GM12878 (cell line): ENCODE data around the gene RETREG1. TPM values are rescaled to one million over a fixed set of nuclear protein-coding genes. Genes with fewer than 3 reads are reported as not detected.

Experiments
- ATAC-seq: fragments of 200-7000 bp; cut with Tn5 transposase; 3 replicates; pipeline ENCODE4 v1.9.1; 2020; ENCODE audit warnings: mild to moderate bottlenecking, moderate library complexity
- BruUV-seq: library from RNA; stranded (reverse); fragments of 400-500 nt; replicated peaks from 2 replicates; lab custom pipeline; 2021; lab: Mats Ljungman, UMichigan
- CTCF ChIA-PET: fragments of 300-600 bp; sonication (Branson Sonifier 250); formaldehyde crosslinking; extraction: SDS; loops from one replicate; lab custom pipeline; 2021; ENCODE audit warnings: inconsistent platforms; lab: Yijun Ruan, JAX
- POLR2A ChIA-PET: fragments of 350-600 bp; formaldehyde crosslinking; extraction: SDS; loops from one replicate; lab custom pipeline; 2021; ENCODE audit warnings: inconsistent platforms; lab: Charles Lee
- RAD21 ChIA-PET: fragments of 300-600 bp; sonication (Branson Sonifier 250); formaldehyde crosslinking; loops from one replicate; lab custom pipeline; 2023; ENCODE audit warnings: antibody characterized with exemption; ENCODE audit not compliant: unreplicated experiment; lab: Charles Lee
- SMC1A ChIA-PET: fragments of 300-600 bp; sonication (Branson Sonifier 250); formaldehyde crosslinking; loops from one replicate; lab custom pipeline; 2023; ENCODE audit not compliant: unreplicated experiment, uncharacterized antibody; lab: Charles Lee
- DNase-seq: peaks from one replicate; pipeline ENCODE4 v3.0.0-alpha.2; 2011; ENCODE audit warnings: low read depth, low spot score
- FAIRE-seq: peaks from 3 replicates; lab custom pipeline; 2011; peaks lifted over from hg19 to GRCh38; lab: Jason Lieb, UNC
- H2AFZ ChIP-seq: 2 replicates; pipeline ENCODE4 v1.6.0; 2011; ENCODE audit warnings: low read depth, low read length, control low read depth; ENCODE audit not compliant: control insufficient read depth
- H3K27ac ChIP-seq: 2 replicates; pipeline ENCODE4 v1.5.1; 2011; ENCODE audit warnings: control low read depth; ENCODE audit not compliant: control insufficient read depth, insufficient read depth
- H3K27me3 ChIP-seq, 2 experiments: replicated peaks in 1 of 2; 2 replicates each; pipeline versions ENCODE4 v1.6.0 to v1.6.1; 2011; ENCODE audit warnings: low read length in 1 of 2; ENCODE audit not compliant: control insufficient read depth in 2 of 2, insufficient read depth in 2 of 2
- H3K36me3 ChIP-seq, 2 experiments: 2 replicates each; pipeline ENCODE4 v1.5.1; 2011; ENCODE audit warnings: low read length in 1 of 2; ENCODE audit not compliant: control insufficient read depth in 2 of 2, insufficient read depth in 2 of 2
- H3K4me1 ChIP-seq: 2 replicates; pipeline ENCODE4 v1.6.1; 2011; ENCODE audit warnings: mild to moderate bottlenecking, low read length, moderate library complexity, mixed read lengths; ENCODE audit not compliant: control insufficient read depth, insufficient read depth
- H3K4me2 ChIP-seq: 2 replicates; pipeline ENCODE4 v1.6.0; 2011; ENCODE audit warnings: control low read depth; ENCODE audit not compliant: control insufficient read depth, insufficient read depth
- H3K4me3 ChIP-seq: fragments of 200-600 bp; sonication (generic); 2 replicates; pipeline ENCODE4 v1.5.1; 2016
- H3K79me2 ChIP-seq: 2 replicates; pipeline ENCODE4 v1.6.0; 2011; ENCODE audit warnings: low read length; ENCODE audit not compliant: control insufficient read depth, insufficient read depth
- H3K9ac ChIP-seq: 2 replicates; pipeline ENCODE4 v1.8.0; 2011; ENCODE audit warnings: low read length, control low read depth, mixed read lengths; ENCODE audit not compliant: control insufficient read depth, insufficient read depth
- H3K9me3 ChIP-seq: replicated peaks from 3 replicates; pipeline ENCODE4 v1.5.1; 2011; ENCODE audit warnings: mild to moderate bottlenecking, low read length; ENCODE audit not compliant: control insufficient read depth, insufficient read depth
- H4K20me1 ChIP-seq: 2 replicates; pipeline ENCODE4 v1.6.0; 2011; ENCODE audit not compliant: control insufficient read depth, insufficient read depth
- CBX3 ChIP-seq: fragments of 200-600 bp; sonication (generic); IDR thresholded peaks from 2 replicates; pipeline ENCODE4 v1.6.1; 2016; ENCODE audit warnings: low read depth, borderline replicate concordance
- CREB1 ChIP-seq: IDR thresholded peaks from 2 replicates; pipeline ENCODE4 v1.6.1; 2012; ENCODE audit warnings: low read depth, mild to moderate bottlenecking, inconsistent platforms
- ESRRA ChIP-seq: IDR thresholded peaks from 2 replicates; pipeline ENCODE4 v1.6.1; 2012; ENCODE audit warnings: mild to moderate bottlenecking, low read length, improper control_type of control experiment
- FOXM1 ChIP-seq: IDR thresholded peaks from 2 replicates; pipeline ENCODE4 v1.6.1; 2012; ENCODE audit warnings: low read depth, mild to moderate bottlenecking, inconsistent platforms, low read length, moderate library complexity
- IRF4 ChIP-seq: IDR thresholded peaks from 2 replicates; pipeline ENCODE4 v1.6.1; 2011; ENCODE audit warnings: low read depth, low read length
- PML ChIP-seq: IDR thresholded peaks from 2 replicates; pipeline ENCODE4 v1.6.1; 2012; ENCODE audit warnings: low read length, inconsistent platforms
- RAD51 ChIP-seq: fragments of 450-650 bp; IDR thresholded peaks from 2 replicates; pipeline ENCODE4 v1.6.1; 2016; ENCODE audit warnings: moderate library complexity, mild to moderate bottlenecking, inconsistent platforms
- TBL1XR1 ChIP-seq: IDR thresholded peaks from 2 replicates; pipeline ENCODE4 v1.6.1; 2012; ENCODE audit warnings: low read depth, low read length, improper control_type of control experiment
- WGBS: methylation state at CpG from one replicate; pipeline ENCODE4 v1.1.6; 2016; ENCODE audit warnings: low lambda C conversion rate; ENCODE audit not compliant: insufficient replicate concordance, insufficient coverage; ENCODE audit errors: missing lambda C conversion rate; 5-methylcytosine and 5-hydroxymethylcytosine counted together
- in situ Hi-C: fragments of 300-500 bp; cut with MboI; formaldehyde crosslinking; loops from 9 replicates; pipeline ENCODE4 v1.14.3; 2018; ENCODE audit warnings: mixed read lengths
- intact Hi-C: fragments of 100-400 bp; cut with micrococcal nuclease; formaldehyde crosslinking; loops from one replicate; pipeline ENCODE4 v1.14.2; 2022; ENCODE audit not compliant: unreplicated experiment
- polyA plus RNA-seq, 11 experiments: library from polyadenylated mRNA; depleted of rRNA in 4 of 11; unstranded in 6 of 11; stranded (reverse) in 5 of 11; fragments of >200 nt; fragmentation: Nextera tagmentation in 4 of 11; fragmentation: Illumina TruSeq in 1 of 11; extraction: Ambion mirVana in 4 of 11; extraction: Trizol in 1 of 11; gene quantifications; 1 replicate in 1 of 11; 2 replicates in 10 of 11; pipeline versions ENCODE4 v1.2.1 to v1.2.3, GENCODE V29; 2011 to 2016; ENCODE audit warnings: inconsistent platforms in 2 of 11, missing spikeins in 2 of 11, low read depth in 1 of 11
- total RNA-seq, 4 experiments: library from RNA; depleted of rRNA in 3 of 4; stranded (reverse); fragments of >200 nt in 3 of 4; fragmentation: Illumina TruSeq in 1 of 4; extraction: Trizol in 1 of 4; gene quantifications; 2 replicates each; pipeline versions ENCODE4 v1.2.1 to v1.2.3, GENCODE V29; 2013 to 2021
- TF ChIP-seq, protein P1 (sequence below): fragments of 450-650 bp; IDR thresholded peaks from 2 replicates; pipeline ENCODE4 v1.6.1; 2017; ENCODE audit warnings: mild to moderate bottlenecking
- TF ChIP-seq, protein P2 (sequence below): IDR thresholded peaks from 2 replicates; pipeline ENCODE4 v1.6.1; 2011; ENCODE audit warnings: mild to moderate bottlenecking, low read depth, low read length, moderate library complexity; ENCODE audit not compliant: insufficient replicate concordance
- TF ChIP-seq, protein P3 (sequence below): fragments of 450-650 bp; IDR thresholded peaks from 2 replicates; pipeline ENCODE4 v1.6.1; 2018; ENCODE audit warnings: mild to moderate bottlenecking, low read depth, moderate library complexity; ENCODE audit not compliant: partially characterized antibody
- TF ChIP-seq, protein P4 (sequence below): IDR thresholded peaks from 2 replicates; pipeline ENCODE4 v1.6.1; 2012; ENCODE audit warnings: low read depth, low read length, improper control_type of control experiment

The RETREG1 gene
- total and polyA plus RNA-seq, 10 of the 15 experiments (the other 5 are each of a cell fraction or from before 2014, with no cell fraction given), result 3.9 to 8.9 (median 6.4) TPM

DNA sequence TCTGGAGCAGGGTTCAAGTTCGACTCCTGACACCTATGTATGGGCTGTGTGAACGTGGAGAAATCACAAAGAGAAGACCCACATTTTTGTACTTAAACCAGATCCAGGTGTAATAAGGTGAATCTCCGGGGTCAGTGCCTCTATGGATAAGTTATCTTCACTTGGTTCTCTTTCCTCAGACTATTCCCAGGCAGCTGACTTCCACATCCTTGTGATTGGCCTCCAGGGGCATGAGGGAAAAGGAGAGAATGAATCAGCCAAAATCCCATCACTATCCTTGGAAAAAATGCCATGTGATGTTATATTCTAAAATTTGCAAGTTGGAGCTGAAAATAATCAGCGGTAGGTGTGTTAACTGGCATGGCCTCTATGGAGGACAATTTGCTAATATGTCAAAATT, 188.4 kb downstream of the RETREG1 start:
- FAIRE-seq, result no peak
- Histone ChIP-seq H3K4me3 (no peak overlapping the region), H3K27me3 (no peaks in the 10 kb centered on the region), H3K4me2 (no peak overlapping the region), H3K36me3 (no peaks in the 10 kb centered on the region), H2AFZ (no peak overlapping the region), H3K79me2 (no peaks in the 10 kb centered on the region), H3K4me1 (no peaks in the 10 kb centered on the region), H3K27ac (no peak overlapping the region), H3K9me3 (no peaks in the 10 kb centered on the region), H3K9ac (no peak overlapping the region), H4K20me1 (no peaks in the 10 kb centered on the region)
- ChIA-PET RAD21 (no interaction called here), SMC1A (interaction anchor here (0.6 kb wide), 1 partner anchor 1841 kb away, joined by 3 read pairs; no protein-coding TSS in a partner anchor), POLR2A (no interaction called here), CTCF (no interaction called here)
- no peak for ATAC-seq
- in situ Hi-C loops, result no loop called here
- BruUV-seq, result no TSS peak
- 18% methylated on average over 4 of the region's 4 CpGs for WGBS
- no peak for TF ChIP-seq CBX3
- no peak for DNase-seq
- intact Hi-C loops, result loop anchor here (10.0 kb wide), 1 partner anchor 454 kb away; no protein-coding TSS in a partner anchor

DNA sequence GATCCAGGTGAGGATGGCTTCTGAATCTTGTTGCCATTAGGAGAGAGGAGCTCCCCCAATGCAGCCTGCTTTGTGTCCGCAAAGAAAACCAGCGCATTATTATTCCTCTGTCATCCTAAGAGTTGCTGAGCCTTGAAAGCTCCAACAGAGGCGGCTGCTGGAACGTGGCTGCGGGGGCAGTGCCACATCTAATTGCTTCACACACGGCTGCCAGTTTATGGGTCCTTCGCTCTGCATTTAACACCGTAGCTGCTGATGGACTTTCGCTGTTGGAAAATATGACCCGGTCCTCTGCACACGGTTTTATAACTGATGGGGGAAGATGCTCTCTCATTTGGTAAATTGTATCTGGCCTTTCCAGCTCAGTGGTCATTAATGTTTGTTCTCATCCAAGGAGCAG, 189.2 kb downstream of the RETREG1 start:
- no peak for FAIRE-seq
- no peak overlapping the region for H3K27ac ChIP-seq
- ChIA-PET SMC1A (interaction anchor here (0.6 kb wide), 1 partner anchor 1841 kb away, joined by 3 read pairs; no protein-coding TSS in a partner anchor), POLR2A (no interaction called here), RAD21 (no interaction called here), CTCF (interaction anchor here (0.6 kb wide), 1 partner anchor 143 kb away, joined by 3 read pairs; no protein-coding TSS in a partner anchor)
- no peaks in the 10 kb centered on the region for H3K79me2 ChIP-seq
- in situ Hi-C loops (no loop called here), intact Hi-C loops (loop anchor here (10.0 kb wide), 1 partner anchor 453 kb away; no protein-coding TSS in a partner anchor)
- no peaks in the 10 kb centered on the region for H3K36me3 ChIP-seq
- WGBS, result 30% methylated on average over 11 of the region's 11 CpGs
- H3K4me2 ChIP-seq, result no peak overlapping the region
- H4K20me1 ChIP-seq, result no peaks in the 10 kb centered on the region
- no peaks in the 10 kb centered on the region for H3K4me1 ChIP-seq
- no peak for ATAC-seq
- BruUV-seq, result no TSS peak
- no peak overlapping the region for H3K9ac ChIP-seq
- DNase-seq, result no peak
- H3K4me3 ChIP-seq, result no peak overlapping the region
- no peak overlapping the region for H2AFZ ChIP-seq
- no peaks in the 10 kb centered on the region for H3K9me3 ChIP-seq
- H3K27me3 ChIP-seq, result no peaks in the 10 kb centered on the region
- TF ChIP-seq IRF4, result no peak
- TF ChIP-seq FOXM1, result no peak
- TF ChIP-seq, protein P1, sequence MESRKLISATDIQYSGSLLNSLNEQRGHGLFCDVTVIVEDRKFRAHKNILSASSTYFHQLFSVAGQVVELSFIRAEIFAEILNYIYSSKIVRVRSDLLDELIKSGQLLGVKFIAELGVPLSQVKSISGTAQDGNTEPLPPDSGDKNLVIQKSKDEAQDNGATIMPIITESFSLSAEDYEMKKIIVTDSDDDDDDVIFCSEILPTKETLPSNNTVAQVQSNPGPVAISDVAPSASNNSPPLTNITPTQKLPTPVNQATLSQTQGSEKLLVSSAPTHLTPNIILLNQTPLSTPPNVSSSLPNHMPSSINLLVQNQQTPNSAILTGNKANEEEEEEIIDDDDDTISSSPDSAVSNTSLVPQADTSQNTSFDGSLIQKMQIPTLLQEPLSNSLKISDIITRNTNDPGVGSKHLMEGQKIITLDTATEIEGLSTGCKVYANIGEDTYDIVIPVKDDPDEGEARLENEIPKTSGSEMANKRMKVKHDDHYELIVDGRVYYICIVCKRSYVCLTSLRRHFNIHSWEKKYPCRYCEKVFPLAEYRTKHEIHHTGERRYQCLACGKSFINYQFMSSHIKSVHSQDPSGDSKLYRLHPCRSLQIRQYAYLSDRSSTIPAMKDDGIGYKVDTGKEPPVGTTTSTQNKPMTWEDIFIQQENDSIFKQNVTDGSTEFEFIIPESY, result no peak
- TF ChIP-seq, protein P2, sequence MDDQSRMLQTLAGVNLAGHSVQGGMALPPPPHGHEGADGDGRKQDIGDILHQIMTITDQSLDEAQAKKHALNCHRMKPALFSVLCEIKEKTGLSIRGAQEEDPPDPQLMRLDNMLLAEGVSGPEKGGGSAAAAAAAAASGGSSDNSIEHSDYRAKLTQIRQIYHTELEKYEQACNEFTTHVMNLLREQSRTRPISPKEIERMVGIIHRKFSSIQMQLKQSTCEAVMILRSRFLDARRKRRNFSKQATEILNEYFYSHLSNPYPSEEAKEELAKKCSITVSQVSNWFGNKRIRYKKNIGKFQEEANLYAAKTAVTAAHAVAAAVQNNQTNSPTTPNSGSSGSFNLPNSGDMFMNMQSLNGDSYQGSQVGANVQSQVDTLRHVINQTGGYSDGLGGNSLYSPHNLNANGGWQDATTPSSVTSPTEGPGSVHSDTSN, result no peak
- TF ChIP-seq ESRRA, result no peak
- TF ChIP-seq RAD51, result no peak
- no peak for TF ChIP-seq CREB1
- TF ChIP-seq, protein P3, sequence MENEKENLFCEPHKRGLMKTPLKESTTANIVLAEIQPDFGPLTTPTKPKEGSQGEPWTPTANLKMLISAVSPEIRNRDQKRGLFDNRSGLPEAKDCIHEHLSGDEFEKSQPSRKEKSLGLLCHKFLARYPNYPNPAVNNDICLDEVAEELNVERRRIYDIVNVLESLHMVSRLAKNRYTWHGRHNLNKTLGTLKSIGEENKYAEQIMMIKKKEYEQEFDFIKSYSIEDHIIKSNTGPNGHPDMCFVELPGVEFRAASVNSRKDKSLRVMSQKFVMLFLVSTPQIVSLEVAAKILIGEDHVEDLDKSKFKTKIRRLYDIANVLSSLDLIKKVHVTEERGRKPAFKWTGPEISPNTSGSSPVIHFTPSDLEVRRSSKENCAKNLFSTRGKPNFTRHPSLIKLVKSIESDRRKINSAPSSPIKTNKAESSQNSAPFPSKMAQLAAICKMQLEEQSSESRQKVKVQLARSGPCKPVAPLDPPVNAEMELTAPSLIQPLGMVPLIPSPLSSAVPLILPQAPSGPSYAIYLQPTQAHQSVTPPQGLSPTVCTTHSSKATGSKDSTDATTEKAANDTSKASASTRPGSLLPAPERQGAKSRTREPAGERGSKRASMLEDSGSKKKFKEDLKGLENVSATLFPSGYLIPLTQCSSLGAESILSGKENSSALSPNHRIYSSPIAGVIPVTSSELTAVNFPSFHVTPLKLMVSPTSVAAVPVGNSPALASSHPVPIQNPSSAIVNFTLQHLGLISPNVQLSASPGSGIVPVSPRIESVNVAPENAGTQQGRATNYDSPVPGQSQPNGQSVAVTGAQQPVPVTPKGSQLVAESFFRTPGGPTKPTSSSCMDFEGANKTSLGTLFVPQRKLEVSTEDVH, result no peak
- no peak for TF ChIP-seq TBL1XR1
- TF ChIP-seq, protein P4, sequence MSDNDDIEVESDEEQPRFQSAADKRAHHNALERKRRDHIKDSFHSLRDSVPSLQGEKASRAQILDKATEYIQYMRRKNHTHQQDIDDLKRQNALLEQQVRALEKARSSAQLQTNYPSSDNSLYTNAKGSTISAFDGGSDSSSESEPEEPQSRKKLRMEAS, result no peak
- TF ChIP-seq PML, result no peak
